ENCODE results near the gene TMEM151B. TPM values are rescaled to one million over a fixed set of nuclear protein-coding genes. Genes with fewer than 3 reads are reported as not detected.

The TMEM151B gene
- total and polyA plus RNA-seq, 2 of the 13 experiments (the other 11 are each of a cell fraction or from before 2014, with no cell fraction given), result not detected

- TF ChIP-seq ZNF276 (CRISPR knock-in tag; IDR thresholded peaks at IDR 0.05; ENCODE audit: low read depth), result peak; percentile 1; the same call in 1 of the 2 replicates
- TF ChIP-seq ZNF235 (CRISPR knock-in tag; IDR thresholded peaks at IDR 0.05; ENCODE audit: borderline replicate concordance), result peak; percentile 61; the same call in 1 of the 2 replicates
- no peak for TF ChIP-seq GATAD2A (CRISPR knock-in tag; IDR thresholded peaks at IDR 0.05)
- 0 out of 2 replicates have a peak, but pooled peaks have one; percentile 20 for TF ChIP-seq IKZF5 (CRISPR knock-in tag; IDR thresholded peaks at IDR 0.05)
- TF ChIP-seq MAFG (CRISPR knock-in tag; IDR thresholded peaks at IDR 0.05), result 0 out of 2 replicates have a peak, but pooled peaks have one; percentile 21
- peak; percentile 53; the same call in 1 of the 2 replicates for TF ChIP-seq ZNF773 (CRISPR knock-in tag; IDR thresholded peaks at IDR 0.05; ENCODE audit: borderline replicate concordance)
- 0 out of 2 replicates have a peak, but pooled peaks have one; percentile 16 for TF ChIP-seq ZBED4 (CRISPR knock-in tag; IDR thresholded peaks at IDR 0.05; ENCODE audit: borderline replicate concordance)
- TF ChIP-seq ZNF607 (CRISPR knock-in tag; IDR thresholded peaks at IDR 0.05; ENCODE audit: borderline replicate concordance), result no peak
- TF ChIP-seq MAX (IDR thresholded peaks at IDR 0.05), result peak; percentile 70
- no peak for TF ChIP-seq ZNF597 (CRISPR knock-in tag; IDR thresholded peaks at IDR 0.05)
- TF ChIP-seq SIX4 (CRISPR knock-in tag; IDR thresholded peaks at IDR 0.05), result no peak
- TF ChIP-seq AFF4 (CRISPR knock-in tag; IDR thresholded peaks at IDR 0.05), result no peak
Observed at GRCh38 chr6:44275749-44276648, 5.7 kb downstream of the TMEM151B start (continued).

Measured in HepG2 (cell line).